H1 (cell line): ENCODE data around the gene SMG9. TPM values are rescaled to one million over a fixed set of nuclear protein-coding genes. Genes with fewer than 3 reads are reported as not detected.
A peak's percentile ranks its signal among the peaks of the same experiment; 100 is the strongest.

ENCODE experiments used
- CTCF ChIA-PET: fragments of 300-600 bp; sonication (Branson Sonifier 250); formaldehyde crosslinking; loops from one replicate; lab custom pipeline; 2021; ENCODE audit not compliant: partially characterized antibody; lab: Charles Lee
- POLR2A ChIA-PET: fragments of 300-600 bp; sonication (Branson Sonifier 250); formaldehyde crosslinking; loops from one replicate; lab custom pipeline; 2021; ENCODE audit warnings: inconsistent platforms; ENCODE audit not compliant: partially characterized antibody; lab: Charles Lee
- DNase-seq, 2 experiments: peaks; one replicate each; pipeline versions ENCODE4 v3.0.0 to v3.0.0-alpha.2; 2010 to 2022; ENCODE audit warnings: low spot score in 2 of 2, low read depth in 1 of 2, mixed read lengths in 1 of 2
- FAIRE-seq: peaks from 2 replicates; lab custom pipeline; 2011; peaks lifted over from hg19 to GRCh38; lab: Jason Lieb, UNC
- H2AFZ ChIP-seq: 2 replicates; pipeline ENCODE4 v1.8.1; 2012; ENCODE audit warnings: low read length, inconsistent platforms
- H2AK5ac ChIP-seq: 2 replicates; pipeline ENCODE4 v1.6.1; 2013; ENCODE audit warnings: low read depth, low read length
- H2BK120ac ChIP-seq: replicated peaks from 2 replicates; pipeline ENCODE3; 2013; ENCODE audit warnings: low read depth, low read length, inconsistent platforms
- H2BK12ac ChIP-seq: 2 replicates; pipeline ENCODE4 v1.6.1; 2013; ENCODE audit warnings: low read depth, low read length
- H2BK15ac ChIP-seq: 2 replicates; pipeline ENCODE4 v1.6.1; 2013; ENCODE audit warnings: low read length
- H2BK20ac ChIP-seq: 2 replicates; pipeline ENCODE4 v1.6.1; 2013; ENCODE audit warnings: low read length
- H2BK5ac ChIP-seq: 2 replicates; pipeline ENCODE4 v1.6.1; 2013; ENCODE audit warnings: low read depth, low read length
- H3K14ac ChIP-seq: 2 replicates; pipeline ENCODE4 v1.6.1; 2013; ENCODE audit warnings: inconsistent platforms; ENCODE audit not compliant: insufficient read length
- H3K18ac ChIP-seq: 2 replicates; pipeline ENCODE4 v1.6.1; 2013; ENCODE audit warnings: low read length; ENCODE audit errors: extremely low read depth
- H3K23ac ChIP-seq: 2 replicates; pipeline ENCODE4 v1.6.1; 2013; ENCODE audit warnings: inconsistent platforms; ENCODE audit not compliant: insufficient read length
- H3K23me2 ChIP-seq: 2 replicates; pipeline ENCODE4 v1.6.1; 2013; ENCODE audit warnings: low read depth, low read length
- H3K27ac ChIP-seq: 2 replicates; pipeline ENCODE4 v1.6.1; 2011; ENCODE audit warnings: low read depth, low read length, inconsistent platforms
- H3K27me3 ChIP-seq, 4 experiments: replicated peaks in 1 of 4; 1 replicate in 1 of 4; 2 replicates in 3 of 4; pipeline versions ENCODE4 v1.6.1 to v1.8.1; 2011 to 2013; ENCODE audit warnings: low read length in 3 of 4, mild to moderate bottlenecking in 3 of 4, inconsistent platforms in 2 of 4, mixed read lengths in 2 of 4, moderate library complexity in 1 of 4; ENCODE audit not compliant: control insufficient read depth in 3 of 4, insufficient read depth in 3 of 4; ENCODE audit errors: extremely low read depth in 1 of 4
- H3K36me3 ChIP-seq, 4 experiments: 2 replicates each; pipeline versions ENCODE4 v1.6.1 to v1.8.1; 2011 to 2013; ENCODE audit warnings: mild to moderate bottlenecking in 4 of 4, low read length in 3 of 4, moderate library complexity in 2 of 4, control low read depth in 1 of 4, inconsistent platforms in 1 of 4; ENCODE audit not compliant: insufficient read depth in 4 of 4, control insufficient read depth in 2 of 4
- H3K4ac ChIP-seq: replicated peaks from 2 replicates; pipeline ENCODE3; 2013; ENCODE audit warnings: low read length, low read depth, mixed read lengths, inconsistent platforms; ENCODE audit not compliant: insufficient read length
- H3K4me1 ChIP-seq, 4 experiments: replicated peaks in 1 of 4; 1 replicate in 1 of 4; 2 replicates in 3 of 4; pipeline versions ENCODE4 v1.6.1 to v1.8.1; 2011 to 2013; ENCODE audit warnings: low read length in 3 of 4, inconsistent platforms in 2 of 4, mixed read lengths in 1 of 4; ENCODE audit not compliant: insufficient read depth in 4 of 4, control insufficient read depth in 3 of 4
- H3K4me2 ChIP-seq, 2 experiments: 2 replicates each; pipeline versions ENCODE4 v1.6.1 to v1.8.1; 2011 to 2013; ENCODE audit warnings: low read depth in 2 of 2, low read length in 2 of 2, control low read depth in 1 of 2, inconsistent platforms in 1 of 2, mild to moderate bottlenecking in 1 of 2; ENCODE audit not compliant: insufficient read depth in 1 of 2
- H3K4me3 ChIP-seq, 4 experiments: fragments of 200-600, 300-600 bp in 1 of 4; sonication (generic), shearing (Covaris generic), sonication (Bioruptor Twin) in 1 of 4; 2 replicates each; pipeline versions ENCODE4 v1.5.1 to v1.8.1; 2011 to 2016; ENCODE audit warnings: low read length in 4 of 4, low read depth in 3 of 4, control low read depth in 2 of 4, inconsistent platforms in 2 of 4, mild to moderate bottlenecking in 2 of 4, mixed read lengths in 1 of 4, moderate library complexity in 1 of 4; ENCODE audit not compliant: insufficient read depth in 2 of 4; ENCODE audit errors: extremely low read depth in 1 of 4
- H3K56ac ChIP-seq: replicated peaks from 2 replicates; pipeline ENCODE3; 2013; ENCODE audit warnings: low read depth, mild to moderate bottlenecking, mixed read lengths, low read length, inconsistent platforms; ENCODE audit not compliant: insufficient read length
- H3K79me1 ChIP-seq: 2 replicates; pipeline ENCODE4 v1.6.1; 2013; ENCODE audit warnings: low read depth, low read length, control low read depth
- H3K79me2 ChIP-seq, 2 experiments: 2 replicates each; pipeline versions ENCODE4 v1.6.1 to v1.8.1; 2012 to 2013; ENCODE audit warnings: low read length in 2 of 2, mild to moderate bottlenecking in 2 of 2, inconsistent platforms in 1 of 2; ENCODE audit not compliant: insufficient read depth in 2 of 2, control insufficient read depth in 1 of 2
- H3K9ac ChIP-seq, 4 experiments: replicated peaks in 1 of 4; 1 replicate in 1 of 4; 2 replicates in 3 of 4; pipeline versions ENCODE4 v1.6.1 to v1.8.1; 2011 to 2013; ENCODE audit warnings: low read depth in 3 of 4, low read length in 3 of 4, control low read depth in 2 of 4, mild to moderate bottlenecking in 2 of 4, moderate library complexity in 2 of 4, inconsistent platforms in 1 of 4; ENCODE audit errors: extremely low read depth in 1 of 4
- H3K9me3 ChIP-seq, 2 experiments: 2 replicates each; pipeline versions ENCODE4 v1.6.1 to v1.8.1; 2012 to 2013; ENCODE audit warnings: mild to moderate bottlenecking in 2 of 2, moderate library complexity in 2 of 2, control low read depth in 1 of 2, inconsistent platforms in 1 of 2, low read depth in 1 of 2, low read length in 1 of 2, mixed read lengths in 1 of 2; ENCODE audit not compliant: insufficient read depth in 2 of 2
- H4K20me1 ChIP-seq, 2 experiments: replicated peaks in 1 of 2; 2 replicates each; pipeline versions ENCODE3 to v1.8.1; 2011 to 2013; ENCODE audit warnings: inconsistent platforms in 2 of 2, low read length in 2 of 2, mild to moderate bottlenecking in 1 of 2; ENCODE audit not compliant: insufficient read depth in 2 of 2, control insufficient read depth in 1 of 2
- H4K5ac ChIP-seq: 2 replicates; pipeline ENCODE4 v1.6.1; 2013; ENCODE audit warnings: low read length, low read depth, mixed read lengths, inconsistent platforms; ENCODE audit not compliant: insufficient read length
- H4K8ac ChIP-seq: 2 replicates; pipeline ENCODE4 v1.8.0; 2013; ENCODE audit warnings: mild to moderate bottlenecking, moderate library complexity, low read length, inconsistent platforms; ENCODE audit not compliant: insufficient read depth; ENCODE audit errors: extremely low read depth
- H4K91ac ChIP-seq: replicated peaks from 2 replicates; pipeline ENCODE3; 2013; ENCODE audit warnings: low read length, mixed read lengths, inconsistent platforms; ENCODE audit not compliant: insufficient read length
- YY1 ChIP-seq: IDR thresholded peaks from 2 replicates; pipeline ENCODE4 v1.6.1; 2011; ENCODE audit warnings: low read depth, mild to moderate bottlenecking, low read length
- WGBS, 2 experiments: shearing (Covaris generic) in 1 of 2; methylation state at CpG; one replicate each; pipeline versions ENCODE4 v1.1.6 to v1.1.7; 2013 to 2015; ENCODE audit warnings: low lambda C conversion rate in 2 of 2, mixed read lengths in 2 of 2, inconsistent platforms in 1 of 2, low coverage in 1 of 2, missing lambda C conversion rate in 1 of 2; ENCODE audit not compliant: insufficient replicate concordance in 2 of 2, insufficient coverage in 1 of 2, insufficient read length in 1 of 2; ENCODE audit errors: extremely low coverage in 1 of 2, missing lambda C conversion rate in 1 of 2; 5-methylcytosine and 5-hydroxymethylcytosine counted together
- polyA plus RNA-seq, 7 experiments: library from polyadenylated mRNA; depleted of rRNA in 3 of 7; stranded (reverse) in 5 of 7; unstranded in 2 of 7; fragments of >200 nt in 5 of 7; fragments of 200-250 nt in 2 of 7; gene quantifications; 1 replicate in 5 of 7; 2 replicates in 1 of 7; 4 replicates in 1 of 7; pipeline versions ENCODE4 v1.2.1 to v1.2.3, GENCODE V29; 2011 to 2013; ENCODE audit warnings: missing spikeins in 2 of 7, mixed read lengths in 2 of 7
- total RNA-seq: library from RNA; stranded (reverse); fragmentation: NEBNext Ultra II Directional; extraction: Animal tissue kit (Norgen Biotek cat#: 25700); gene quantifications from 2 replicates; pipeline ENCODE4 v1.2.1, GENCODE V29; 2021
- TF ChIP-seq, protein P1 (sequence below), 3 experiments: IDR thresholded peaks; 1 replicate in 2 of 3; 2 replicates in 1 of 3; pipeline versions ENCODE4 v1.5.1 to v1.6.1; 2011; ENCODE audit warnings: low read length in 3 of 3, mild to moderate bottlenecking in 3 of 3, inconsistent platforms in 2 of 3, low read depth in 1 of 3, moderate library complexity in 1 of 3; ENCODE audit not compliant: insufficient read depth in 1 of 3; ENCODE audit errors: control extremely low read depth in 1 of 3

SMG9 gene
- total and polyA plus RNA-seq, 2 of the 8 experiments (the other 6 are each of a cell fraction or from before 2014, with no cell fraction given): 20.4 to 28.7 TPM

- Histone ChIP-seq H4K8ac (no peak overlapping the region), H2AFZ (no peak overlapping the region), H2BK20ac (no peak overlapping the region), H3K18ac (no peak overlapping the region), H4K91ac (no peak overlapping the region), H3K4me1 (no peaks in the 10 kb centered on the region; a peak in 1 of 7 replicates), H2BK5ac (no peak overlapping the region), H2BK15ac (no peak overlapping the region), H4K20me1 (no peaks in the 10 kb centered on the region), H2AK5ac (no peak overlapping the region), H3K79me2 (no peaks in the 10 kb centered on the region), H2BK12ac (no peak overlapping the region), H3K14ac (no peak overlapping the region), H3K56ac (no peak overlapping the region), H3K27me3 (no peaks in the 10 kb centered on the region), H3K36me3 (no peaks in the 10 kb centered on the region), H4K5ac (no peak overlapping the region), H3K23me2 (peaks cover 4% of the 10 kb centered on the region; the same call in 1 of the 2 replicates), H3K79me1 (no peaks in the 10 kb centered on the region; the same call in 1 of the 2 replicates), H3K9ac (no peak overlapping the region), H3K4me3 (no peak overlapping the region), H3K4me2 (no peak overlapping the region), H3K23ac (no peak overlapping the region), H2BK120ac (no peak overlapping the region), H3K27ac (no peak overlapping the region), H3K4ac (no peak overlapping the region), H3K9me3 (no peaks in the 10 kb centered on the region)
- ChIA-PET POLR2A (no interaction called here), CTCF (interaction anchor here (0.6 to 30.4 kb wide), 8 partner anchors 8 to 647 kb away, joined by 3 to 703 read pairs (median 4); partner anchors contain the start of gene KCNN4)
- DNase-seq (no peak), FAIRE-seq (no peak)
- WGBS, 2 experiments: 78% methylated on average over 5 of the region's 5 CpGs; no CpG with 5 or more reads in 1 of the 2 experiments
- TF ChIP-seq, protein P1, sequence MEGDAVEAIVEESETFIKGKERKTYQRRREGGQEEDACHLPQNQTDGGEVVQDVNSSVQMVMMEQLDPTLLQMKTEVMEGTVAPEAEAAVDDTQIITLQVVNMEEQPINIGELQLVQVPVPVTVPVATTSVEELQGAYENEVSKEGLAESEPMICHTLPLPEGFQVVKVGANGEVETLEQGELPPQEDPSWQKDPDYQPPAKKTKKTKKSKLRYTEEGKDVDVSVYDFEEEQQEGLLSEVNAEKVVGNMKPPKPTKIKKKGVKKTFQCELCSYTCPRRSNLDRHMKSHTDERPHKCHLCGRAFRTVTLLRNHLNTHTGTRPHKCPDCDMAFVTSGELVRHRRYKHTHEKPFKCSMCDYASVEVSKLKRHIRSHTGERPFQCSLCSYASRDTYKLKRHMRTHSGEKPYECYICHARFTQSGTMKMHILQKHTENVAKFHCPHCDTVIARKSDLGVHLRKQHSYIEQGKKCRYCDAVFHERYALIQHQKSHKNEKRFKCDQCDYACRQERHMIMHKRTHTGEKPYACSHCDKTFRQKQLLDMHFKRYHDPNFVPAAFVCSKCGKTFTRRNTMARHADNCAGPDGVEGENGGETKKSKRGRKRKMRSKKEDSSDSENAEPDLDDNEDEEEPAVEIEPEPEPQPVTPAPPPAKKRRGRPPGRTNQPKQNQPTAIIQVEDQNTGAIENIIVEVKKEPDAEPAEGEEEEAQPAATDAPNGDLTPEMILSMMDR (IDR thresholded peaks at IDR 0.05; ENCODE audit: control extremely low read depth in 1 of 3, insufficient read depth in 1 of 3, low read depth in 1 of 3, low read length in 3 of 3): peak; percentile 17 to 51 (median 50); a peak in 3 of 4 replicates
- no peak for TF ChIP-seq YY1
Observed at GRCh38 chr19:43759515-43759914, 4.8 kb upstream of the SMG9 start.
